ENCODE results near the gene TATDN3.

GRCh38 chr1:212794561-212795014, 2.9 kb downstream of the TATDN3 start:
- TF ChIP-seq POLR2A (IDR thresholded peaks at IDR 0.05): no peak
- no peak for TF ChIP-seq CTCF (IDR thresholded peaks at IDR 0.05)

Measured in breast epithelium (tissue), 3 donors.